Keratinocyte (primary cell): ENCODE results near the gene DYRK2. TPM values are rescaled to one million over a fixed set of nuclear protein-coding genes. Genes with fewer than 3 reads are reported as not detected.
"Not testable (repeated sequence)": the region's sequence is repeated elsewhere in the genome, so short reads cannot be mapped to it uniquely, and the experiment has no call there.

Experiments used
- DNase-seq: peaks from one replicate; pipeline ENCODE4 v3.0.0-alpha.2; 2011; ENCODE audit warnings: low read depth, missing footprints, low spot score
- FAIRE-seq: peaks from 2 replicates; lab custom pipeline; 2011; peaks lifted over from hg19 to GRCh38; lab: Jason Lieb, UNC
- H2AFZ ChIP-seq: 2 replicates; pipeline ENCODE4 v1.6.0; 2012; ENCODE audit warnings: low read length, control low read depth, inconsistent platforms; ENCODE audit not compliant: control insufficient read depth
- H3K27ac ChIP-seq: 2 replicates; pipeline ENCODE4 v1.5.1; 2011; ENCODE audit warnings: low read length; ENCODE audit not compliant: control insufficient read depth, insufficient read depth
- H3K27me3 ChIP-seq: 3 replicates; pipeline ENCODE4 v1.6.0; 2011; ENCODE audit warnings: low read length; ENCODE audit not compliant: control insufficient read depth, insufficient read depth; ENCODE audit errors: extremely low read depth
- H3K36me3 ChIP-seq, 2 experiments: 2 replicates in 1 of 2; 3 replicates in 1 of 2; pipeline ENCODE4 v1.5.1; 2011; ENCODE audit warnings: low read length in 2 of 2, mild to moderate bottlenecking in 1 of 2; ENCODE audit not compliant: control insufficient read depth in 2 of 2, insufficient read depth in 2 of 2; ENCODE audit errors: extremely low read depth in 1 of 2
- H3K4me1 ChIP-seq: 3 replicates; pipeline ENCODE4 v1.5.1; 2011; ENCODE audit warnings: low read length; ENCODE audit not compliant: control insufficient read depth, insufficient read depth; ENCODE audit errors: extremely low read depth
- H3K4me2 ChIP-seq: 3 replicates; pipeline ENCODE4 v1.6.0; 2011; ENCODE audit warnings: low read depth, low read length; ENCODE audit not compliant: control insufficient read depth, insufficient read depth; ENCODE audit errors: extremely low read depth
- H3K4me3 ChIP-seq, 3 experiments: fragments of 200-600 bp in 1 of 3; sonication (generic) in 1 of 3; 2 replicates in 2 of 3; 3 replicates in 1 of 3; pipeline ENCODE4 v1.5.1; 2011 to 2016; ENCODE audit warnings: low read length in 3 of 3, mild to moderate bottlenecking in 3 of 3, control low read depth in 2 of 3, inconsistent platforms in 1 of 3, low read depth in 1 of 3, mixed read lengths in 1 of 3, mixed run types in 1 of 3, moderate library complexity in 1 of 3; ENCODE audit not compliant: control insufficient read depth in 2 of 3, insufficient read depth in 2 of 3; ENCODE audit errors: extremely low read depth in 1 of 3
- H3K79me2 ChIP-seq: 2 replicates; pipeline ENCODE4 v1.6.0; 2012; ENCODE audit warnings: low read length; ENCODE audit not compliant: control insufficient read depth, insufficient read depth
- H3K9ac ChIP-seq: 3 replicates; pipeline ENCODE4 v1.6.0; 2011; ENCODE audit warnings: low read length; ENCODE audit not compliant: control insufficient read depth, insufficient read depth; ENCODE audit errors: extremely low read depth
- H3K9me1 ChIP-seq: 3 replicates; pipeline ENCODE4 v1.6.0; 2011; ENCODE audit warnings: low read length; ENCODE audit not compliant: control insufficient read depth, insufficient read depth; ENCODE audit errors: extremely low read depth
- H3K9me3 ChIP-seq: 2 replicates; pipeline ENCODE4 v1.5.1; 2012; ENCODE audit warnings: low read depth, low read length; ENCODE audit not compliant: control insufficient read depth
- H4K20me1 ChIP-seq: 3 replicates; pipeline ENCODE4 v1.6.0; 2011; ENCODE audit warnings: low read length; ENCODE audit not compliant: control insufficient read depth, insufficient read depth; ENCODE audit errors: extremely low read depth
- CTCF ChIP-seq, 3 experiments: IDR thresholded peaks in 1 of 3; conservative IDR thresholded peaks in 1 of 3; optimal IDR thresholded peaks in 1 of 3; 2 replicates in 2 of 3; 3 replicates in 1 of 3; pipeline versions ENCODE3 to v1.5.1; 2011; ENCODE audit warnings: low read length in 3 of 3, mild to moderate bottlenecking in 3 of 3, moderate library complexity in 2 of 3, control low read depth in 1 of 3, inconsistent platforms in 1 of 3; ENCODE audit not compliant: insufficient read depth in 2 of 3; ENCODE audit errors: extremely low read depth in 1 of 3
- EZH2 ChIP-seq: IDR thresholded peaks from one replicate; pipeline ENCODE4 v1.6.1; 2012; ENCODE audit warnings: inconsistent platforms, mild to moderate bottlenecking, low read length, moderate library complexity
- dilution Hi-C: fragments of 300-500 bp; cut with MboI; formaldehyde crosslinking; loops from one replicate; pipeline ENCODE4 v1.7.0; 2020; ENCODE audit warnings: low sequenced_read_pairs; ENCODE audit not compliant: extremely low pct_ligation_motif_present
- polyA plus RNA-seq, 5 experiments: library from polyadenylated mRNA; depleted of rRNA in 3 of 5; stranded (reverse) in 3 of 5; stranded (forward) in 1 of 5; unstranded in 1 of 5; fragments of >200 nt; gene quantifications; 1 replicate in 1 of 5; 2 replicates in 3 of 5; 3 replicates in 1 of 5; pipeline versions ENCODE4 v1.2.1 to v1.2.3, GENCODE V29; 2011 to 2012; ENCODE audit warnings: missing spikeins in 2 of 5, low read depth in 1 of 5, low replicate concordance in 1 of 5

Gene DYRK2
- polyA plus RNA-seq, 1 donor (not counting 4 experiments of a cell fraction or from before 2014, with no cell fraction given), result 22.7 TPM

- no peaks in the 10 kb centered on the region for H3K27me3 ChIP-seq
- H3K27ac ChIP-seq, result no peak overlapping the region
- no peak for DNase-seq
- H3K4me3 ChIP-seq, result no peak overlapping the region
- dilution Hi-C loops, result no loop called here
- H3K36me3 ChIP-seq, result no peaks in the 10 kb centered on the region
- no peak overlapping the region for H3K4me2 ChIP-seq
- no peak overlapping the region for H2AFZ ChIP-seq
- no peak overlapping the region for H3K9ac ChIP-seq
- peaks cover 3% of the 10 kb centered on the region for H3K9me3 ChIP-seq
- H4K20me1 ChIP-seq, result no peaks in the 10 kb centered on the region
- H3K79me2 ChIP-seq, result no peaks in the 10 kb centered on the region
- TF ChIP-seq CTCF (optimal IDR thresholded peaks at IDR 0.05 in 1 of 3, IDR thresholded peaks at IDR 0.05 in 1 of 3, conservative IDR thresholded peaks at IDR 0.05 in 1 of 3; ENCODE audit: extremely low read depth in 1 of 3, insufficient read depth in 2 of 3, low read length in 3 of 3) (no peak), EZH2 (no peak)
- no peaks in the 10 kb centered on the region for H3K9me1 ChIP-seq
- H3K4me1 ChIP-seq, result peaks cover 16% of the 10 kb centered on the region
- FAIRE-seq, result no peak
Measured at GRCh38 chr12:67671892-67672291, 23.3 kb downstream of the DYRK2 start.

- H3K36me3 ChIP-seq, H3K27ac ChIP-seq, H3K4me2 ChIP-seq, H3K79me2 ChIP-seq, H3K27me3 ChIP-seq, dilution Hi-C loops, H4K20me1 ChIP-seq, H3K9me3 ChIP-seq, H2AFZ ChIP-seq, FAIRE-seq, H3K4me3 ChIP-seq, DNase-seq, H3K9ac ChIP-seq, H3K9me1 ChIP-seq: not testable (repeated sequence)
- H3K4me1 ChIP-seq, result peaks cover 23% of the 10 kb centered on the region
Measured at GRCh38 chr12:67672507-67672906, 24.0 kb downstream of the DYRK2 start.

GRCh38 chr12:67673509-67673908 is 25.0 kb downstream of the DYRK2 start:
- H4K20me1 ChIP-seq, H2AFZ ChIP-seq, H3K27ac ChIP-seq, DNase-seq, H3K27me3 ChIP-seq, H3K9me3 ChIP-seq, H3K36me3 ChIP-seq, H3K79me2 ChIP-seq, H3K9me1 ChIP-seq, dilution Hi-C loops, H3K4me2 ChIP-seq, H3K4me3 ChIP-seq, FAIRE-seq, H3K9ac ChIP-seq: not testable (repeated sequence)
- H3K4me1 ChIP-seq, result peaks cover 30% of the 10 kb centered on the region
